A549 treated with AZD9567 at 1 μM for 4 hours (cell line): ENCODE data around the gene ANP32A. TPM values are rescaled to one million over a fixed set of nuclear protein-coding genes. Genes with fewer than 3 reads are reported as not detected.

Experiments
- total RNA-seq: library from RNA; stranded (reverse); fragments of 200-300 nt; extraction: Qiagen RNA extraction; gene quantifications from 5 replicates; pipeline ENCODE4 v1.2.3, GENCODE V29; 2022; ENCODE audit not compliant: insufficient read depth

ANP32A gene
- total RNA-seq = 227 to 242 TPM (median 239 TPM) in 5 replicates

DNA sequence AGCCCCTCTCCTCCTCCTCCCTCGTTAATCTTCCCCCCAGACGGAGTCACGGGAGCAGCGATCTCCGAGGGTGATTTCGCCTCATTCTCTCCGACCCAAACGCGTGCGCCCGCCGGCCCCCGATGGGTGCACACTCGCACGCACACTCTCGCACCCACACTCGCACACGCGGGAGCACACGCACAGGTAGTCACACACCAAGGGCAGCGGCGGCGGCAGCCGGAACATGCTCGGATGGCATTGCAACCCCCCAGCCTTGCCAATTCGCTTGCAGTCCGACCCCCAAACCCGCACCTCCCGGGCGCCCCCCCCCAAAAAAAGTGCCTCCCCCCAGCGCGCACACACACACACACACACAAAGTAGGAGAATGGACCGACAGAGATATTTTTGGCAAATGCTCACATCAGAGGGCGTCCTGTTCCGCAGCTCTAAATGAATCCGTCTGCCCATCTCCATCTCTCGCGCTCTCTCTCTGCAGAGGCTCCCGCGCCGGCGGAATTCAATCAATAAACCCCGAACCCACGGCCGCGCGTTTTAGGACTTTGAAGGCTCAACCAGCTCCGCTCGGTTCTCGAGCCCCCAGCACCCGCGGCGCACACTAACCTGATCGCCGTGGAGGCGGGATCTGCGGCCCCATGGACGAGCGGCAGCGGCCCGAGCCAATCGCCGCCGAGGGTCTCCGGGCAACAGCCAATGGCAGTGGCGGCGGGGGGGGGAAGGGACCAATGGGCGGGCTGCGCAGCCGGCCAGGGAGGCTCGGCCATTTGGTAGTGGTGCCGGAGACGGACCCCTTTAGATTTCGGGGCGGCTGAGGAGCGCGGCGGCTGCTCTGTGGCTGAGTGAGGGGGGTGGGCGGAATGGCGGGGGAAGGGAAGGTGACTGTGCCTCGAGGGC lies at the start of gene ANP32A:
Gene ANP32A, minus strand, starts transcription at position 601 of the 895 bp plus-strand sequence. Its CDS starts 144 bp downstream, at position 457.

Other genes starting within 250 kb of the ANP32A start
- gene CORO2B, start 241.9 kb downstream of the ANP32A start, total RNA-seq = 1.3 to 3.4 TPM (median 2.7 TPM) in 5 replicates
- gene SPESP1, start 109.6 kb upstream of the ANP32A start, total RNA-seq = not detected in 5 replicates
- gene NOX5, start 193.8 kb upstream of the ANP32A start, total RNA-seq = 0.16 to 0.31 TPM (median 0.26 TPM) in 4 of 5 replicates, not detected in the other